Stimulated activated CD8-positive, alpha-beta memory T cell treated with anti-CD3 and anti-CD28 coated beads, Interleukin-4, amount 100 ng/mL, for 4 hours (primary cell): ENCODE data around the gene BCL6B.
"Not testable (repeated sequence)": the region's sequence is repeated elsewhere in the genome, so short reads cannot be mapped to it uniquely, and the experiment has no call there.

Experiments used
- DNase-seq, 2 donors: peaks; one replicate each; pipeline ENCODE4 v3.0.0-alpha.2; 2020; ENCODE audit warnings: low read depth in 2 of 2, low spot score in 1 of 2

Gene BCL6B, protein sequence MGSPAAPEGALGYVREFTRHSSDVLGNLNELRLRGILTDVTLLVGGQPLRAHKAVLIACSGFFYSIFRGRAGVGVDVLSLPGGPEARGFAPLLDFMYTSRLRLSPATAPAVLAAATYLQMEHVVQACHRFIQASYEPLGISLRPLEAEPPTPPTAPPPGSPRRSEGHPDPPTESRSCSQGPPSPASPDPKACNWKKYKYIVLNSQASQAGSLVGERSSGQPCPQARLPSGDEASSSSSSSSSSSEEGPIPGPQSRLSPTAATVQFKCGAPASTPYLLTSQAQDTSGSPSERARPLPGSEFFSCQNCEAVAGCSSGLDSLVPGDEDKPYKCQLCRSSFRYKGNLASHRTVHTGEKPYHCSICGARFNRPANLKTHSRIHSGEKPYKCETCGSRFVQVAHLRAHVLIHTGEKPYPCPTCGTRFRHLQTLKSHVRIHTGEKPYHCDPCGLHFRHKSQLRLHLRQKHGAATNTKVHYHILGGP

DNA sequence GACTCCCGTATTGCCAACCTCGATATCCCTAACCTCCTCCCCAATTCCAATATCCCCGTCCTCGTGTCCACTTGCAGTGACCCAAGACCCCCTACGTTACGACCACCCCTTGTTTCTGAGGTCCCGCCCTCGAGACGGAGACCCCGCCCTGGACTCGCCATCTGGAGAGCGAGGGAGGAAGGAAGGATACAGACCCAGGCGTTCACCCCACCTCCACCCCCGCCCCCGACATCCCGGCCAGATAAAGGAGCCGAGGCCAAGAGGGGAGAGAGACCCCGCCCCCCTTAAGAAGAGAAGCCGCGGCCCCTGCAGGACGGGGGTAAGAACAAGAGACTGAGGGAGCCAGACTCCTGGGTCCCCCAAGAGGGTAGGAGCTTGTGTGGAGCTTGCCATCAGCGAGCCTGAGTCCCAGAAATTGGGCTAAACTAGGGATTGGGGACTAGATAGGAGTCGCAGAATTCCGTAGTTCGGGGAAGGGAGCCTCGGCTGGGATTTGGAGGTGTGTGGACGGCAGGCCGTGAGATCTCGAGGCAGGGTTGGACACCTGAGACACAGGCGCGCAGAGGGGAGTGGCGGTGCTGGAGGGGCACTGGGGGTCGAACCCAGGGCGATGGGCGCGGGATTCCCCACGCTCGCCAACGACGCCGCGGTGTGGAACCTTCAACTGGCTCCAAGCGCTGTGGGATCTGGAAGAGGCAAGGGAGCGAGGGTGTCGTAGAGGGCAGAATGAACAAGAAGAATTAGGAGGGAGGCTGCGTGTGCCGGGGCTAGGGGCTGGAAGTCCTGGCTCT, at the start of gene BCL6B:
Gene BCL6B, plus strand, starts transcription at position 270 of the 791 bp plus-strand sequence. CDS start 622 bp downstream, outside the sequence.
- DNase-seq: no peak

DNA sequence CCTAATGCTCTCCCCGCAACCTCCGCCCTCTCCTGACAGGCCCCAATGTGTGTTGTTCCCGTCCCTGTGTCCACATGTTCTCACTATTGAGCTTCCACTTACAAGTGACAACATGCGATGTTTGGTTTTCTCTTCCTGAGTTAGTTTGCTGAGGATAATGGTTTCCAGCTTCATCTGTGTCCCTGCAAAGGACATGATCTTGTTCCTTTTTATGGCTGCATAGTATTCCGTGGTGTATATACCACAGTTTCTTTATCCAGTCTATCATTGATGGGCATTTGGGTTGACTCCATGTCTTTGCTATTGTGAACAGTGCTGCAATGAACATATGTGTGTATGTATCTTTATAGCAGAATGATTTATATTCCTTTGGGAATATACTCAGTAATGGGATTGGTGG, 43.4 kb upstream of the BCL6B start:
- DNase-seq: not testable (repeated sequence)

DNA sequence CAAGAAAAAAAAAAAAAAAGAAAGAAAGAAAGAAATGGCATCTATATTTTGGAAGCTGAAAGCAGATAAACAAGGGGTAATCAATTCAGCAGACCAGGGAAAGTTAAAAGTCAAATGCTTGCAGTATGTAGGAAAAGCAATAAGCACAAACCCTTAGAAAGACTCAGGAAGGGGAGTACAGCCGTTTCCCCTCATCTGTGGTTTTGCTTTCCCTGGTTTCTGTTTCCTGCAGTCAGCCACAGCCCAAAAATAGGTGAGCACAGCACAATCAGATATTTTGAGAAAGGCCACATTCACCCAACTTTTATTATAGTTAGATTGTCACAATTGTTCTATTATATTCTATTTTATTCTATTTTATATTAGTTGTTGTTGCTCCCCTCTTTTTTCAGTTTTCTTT, 41.4 kb upstream of the BCL6B start:
- DNase-seq: no peak

DNA sequence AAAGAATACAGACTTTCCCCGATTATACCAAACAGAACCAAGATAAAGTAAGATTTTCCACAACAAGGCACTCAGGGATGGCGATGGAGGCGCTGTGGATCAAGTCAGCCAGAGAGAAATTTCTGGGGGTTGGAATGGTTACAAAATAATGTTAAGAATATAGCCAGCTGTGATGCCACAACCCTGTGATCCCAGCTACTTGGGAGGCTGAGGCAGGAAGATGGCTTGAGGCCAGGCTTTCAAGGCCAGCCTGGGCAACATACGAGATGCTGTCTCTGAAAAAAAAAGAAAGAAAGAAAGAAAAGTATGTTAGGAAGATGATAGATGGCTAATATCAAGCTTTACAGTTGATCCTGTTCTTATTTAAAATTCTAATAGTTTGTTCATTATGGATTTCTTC, 37.6 kb upstream of the BCL6B start:
- no peak for DNase-seq

DNA sequence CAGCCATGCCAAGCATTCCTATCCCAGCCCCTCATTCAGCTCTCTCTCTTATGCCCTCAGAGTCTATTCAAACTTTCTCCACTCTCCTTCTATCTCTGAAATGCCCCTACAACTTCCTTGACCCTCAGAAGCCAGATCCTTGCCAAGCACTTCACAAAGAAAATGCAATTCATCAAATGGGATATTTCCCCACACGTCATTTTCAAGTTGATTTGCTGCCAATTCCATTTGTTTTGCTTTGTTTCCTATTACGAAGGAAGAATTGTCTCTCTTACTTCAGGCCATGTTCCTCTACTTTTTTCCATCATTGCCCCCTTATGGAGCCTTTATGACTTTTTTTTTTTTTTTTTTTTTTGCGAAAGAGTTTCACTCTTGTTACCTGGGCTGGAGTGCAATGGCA, 36.2 kb upstream of the BCL6B start:
- DNase-seq: no peak

DNA sequence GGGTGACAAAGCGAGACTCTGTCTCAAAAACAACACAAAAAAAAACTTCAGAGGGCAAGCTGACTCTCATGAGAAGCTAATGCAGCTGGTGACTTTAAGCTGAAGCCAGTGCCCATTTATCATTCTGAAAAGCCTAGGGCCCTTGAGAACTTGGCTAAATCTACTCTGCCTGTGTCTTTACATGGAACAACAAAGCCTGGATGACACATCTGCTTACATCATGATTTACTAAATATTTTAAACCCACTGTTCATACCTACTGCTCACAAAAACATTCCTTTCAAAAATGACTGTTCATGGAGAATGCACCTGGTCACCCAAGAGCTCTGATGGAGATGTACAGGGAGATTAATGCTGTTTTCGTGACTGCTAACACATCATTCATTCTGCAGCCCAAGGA, 33.1 kb upstream of the BCL6B start:
- DNase-seq: no peak

DNA sequence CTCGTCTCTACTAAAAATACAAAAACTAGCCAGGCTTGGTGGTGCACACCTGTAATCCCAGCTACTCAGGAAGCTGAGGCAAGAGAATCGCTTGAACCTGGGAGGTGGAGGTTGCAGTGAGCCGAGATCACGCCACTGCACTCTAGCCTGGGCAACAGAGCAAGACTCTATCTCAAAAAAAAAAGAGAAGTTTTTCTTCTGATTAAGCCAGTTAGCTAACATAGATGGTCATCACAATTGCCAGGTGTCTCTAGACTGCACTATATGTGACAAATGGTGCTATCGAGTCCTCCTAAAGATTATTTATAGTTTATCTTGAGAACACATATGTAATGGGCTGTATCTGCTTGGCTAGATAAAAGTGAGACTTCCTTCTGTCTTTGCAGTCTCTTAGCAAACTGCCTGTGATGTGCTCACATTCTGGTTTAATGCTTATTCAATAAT, 29.2 kb upstream of the BCL6B start:
- DNase-seq: not testable (repeated sequence)

DNA sequence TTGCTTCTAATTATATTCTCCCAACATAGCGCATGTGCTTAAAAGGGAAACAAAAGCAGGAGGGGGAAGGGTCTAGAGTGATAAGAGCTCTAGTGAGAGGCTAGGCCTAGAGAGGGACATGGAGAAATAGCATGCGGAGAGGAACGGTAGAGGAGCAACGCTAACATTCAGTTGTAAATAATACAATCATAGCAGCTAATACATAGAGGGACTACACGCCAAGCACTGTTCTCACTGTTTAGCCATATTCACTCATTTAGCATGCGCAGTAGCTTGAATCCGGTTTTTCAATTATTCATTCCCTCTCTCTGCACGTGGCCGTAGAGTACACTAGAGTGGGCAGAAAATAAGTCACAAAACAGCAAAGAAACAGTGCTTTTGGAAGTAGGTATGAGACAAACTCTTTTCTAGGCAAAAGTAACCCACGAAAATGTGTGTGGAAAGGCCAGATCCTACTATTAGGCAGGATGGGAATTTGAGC, 28.7 kb upstream of the BCL6B start:
- DNase-seq: no peak

DNA sequence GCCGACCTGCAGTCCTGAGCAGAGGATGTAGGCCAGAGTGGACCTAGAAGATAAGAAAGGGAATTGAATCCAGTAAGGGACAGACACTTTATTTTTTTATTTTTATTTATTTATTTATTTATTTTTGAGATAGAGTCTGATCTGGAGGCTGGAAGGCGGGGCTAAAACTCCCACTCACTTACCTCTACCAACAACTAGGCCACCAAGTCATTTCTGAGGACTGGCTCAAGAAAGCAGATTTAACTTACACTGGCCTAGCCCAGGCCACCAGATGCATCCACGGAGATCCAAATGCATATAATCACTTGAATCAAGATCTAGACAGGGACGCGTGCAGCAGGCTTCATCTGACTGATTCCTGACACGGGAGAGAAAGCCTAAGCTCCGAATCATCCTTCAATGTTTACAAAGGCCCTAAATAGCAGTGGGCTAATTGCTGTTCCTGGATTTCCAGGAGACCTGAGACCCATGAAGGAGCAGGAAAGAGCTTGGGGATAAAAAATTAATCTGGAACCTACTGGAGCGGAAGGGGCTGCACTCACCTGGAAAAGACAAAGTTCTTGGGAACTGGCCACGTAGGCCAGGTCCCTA, 28.1 kb upstream of the BCL6B start:
- DNase-seq: no peak

DNA sequence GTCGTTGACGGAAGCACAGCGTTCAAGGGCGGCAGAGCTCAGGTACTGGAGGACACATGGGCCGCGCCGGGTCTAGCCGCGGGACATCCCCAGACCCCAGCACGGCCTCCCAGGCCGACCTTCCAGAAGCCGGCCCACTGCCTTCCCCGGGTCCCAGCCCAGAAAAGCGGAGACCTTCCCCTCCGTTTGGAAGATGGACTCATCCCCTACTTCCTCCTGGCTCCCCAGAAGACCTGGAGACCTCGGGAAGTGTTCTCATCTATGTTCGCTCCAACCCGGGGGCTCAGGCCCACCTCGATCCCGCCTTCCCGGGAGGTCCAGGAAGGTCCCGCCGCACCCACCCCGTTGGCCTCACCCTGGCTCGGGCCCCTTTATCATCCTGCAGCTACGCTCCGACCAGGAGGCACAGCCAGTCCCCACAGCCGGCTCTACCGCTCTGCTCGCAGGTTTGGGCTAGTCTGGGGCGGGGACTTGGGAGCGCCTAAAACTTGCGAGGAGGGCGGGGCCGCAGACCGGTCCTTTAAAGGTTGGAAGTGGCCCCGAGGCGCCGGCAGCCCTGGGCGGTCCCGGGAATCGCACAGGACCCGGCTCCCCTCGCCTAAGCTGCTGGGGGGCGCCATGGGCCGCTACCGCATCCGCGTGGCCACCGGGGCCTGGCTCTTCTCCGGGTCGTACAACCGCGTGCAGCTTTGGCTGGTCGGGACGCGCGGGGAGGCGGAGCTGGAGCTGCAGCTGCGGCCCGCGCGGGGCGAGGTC, 27.2 kb upstream of the BCL6B start, which contains the start of gene ALOX12:
Gene ALOX12, plus strand, starts transcription at position 550 of the 756 bp plus-strand sequence. Its CDS starts 69 bp downstream, at position 619.
- no peak for DNase-seq

DNA sequence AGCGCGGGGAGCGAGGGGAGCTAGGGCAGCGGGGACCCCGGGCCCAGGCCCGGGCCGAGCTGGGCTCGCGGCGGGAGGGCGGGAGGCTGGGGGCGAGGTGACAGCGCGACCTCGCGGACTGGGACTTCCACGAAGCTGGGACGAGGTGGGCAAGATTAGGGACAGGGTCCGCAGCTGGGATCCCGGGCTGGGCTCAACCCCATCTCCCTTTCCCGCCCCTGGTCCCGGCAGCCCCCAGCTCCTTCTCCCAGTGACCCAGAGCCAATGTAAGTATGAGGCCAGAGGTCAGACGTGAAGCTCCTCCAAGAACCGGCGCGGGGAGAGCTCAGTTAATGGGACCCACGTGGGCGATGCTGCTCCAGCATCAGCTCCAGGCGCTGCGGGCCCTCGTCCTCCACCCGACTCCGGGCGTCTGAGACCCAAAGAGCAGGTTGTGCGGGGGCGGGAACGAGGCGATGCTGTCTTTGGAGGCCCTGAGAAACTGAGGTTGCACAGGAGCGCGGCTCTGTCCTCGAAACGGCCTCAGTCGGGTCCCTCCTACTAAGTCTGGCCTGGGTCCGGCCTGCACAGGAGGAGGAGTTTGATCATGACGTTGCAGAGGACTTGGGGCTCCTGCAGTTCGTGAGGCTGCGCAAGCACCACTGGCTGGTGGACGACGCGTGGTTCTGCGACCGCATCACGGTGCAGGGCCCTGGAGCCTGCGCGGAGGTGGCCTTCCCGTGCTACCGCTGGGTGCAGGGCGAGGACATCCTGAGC, 26.4 kb upstream of the BCL6B start:
- no peak for DNase-seq

DNA sequence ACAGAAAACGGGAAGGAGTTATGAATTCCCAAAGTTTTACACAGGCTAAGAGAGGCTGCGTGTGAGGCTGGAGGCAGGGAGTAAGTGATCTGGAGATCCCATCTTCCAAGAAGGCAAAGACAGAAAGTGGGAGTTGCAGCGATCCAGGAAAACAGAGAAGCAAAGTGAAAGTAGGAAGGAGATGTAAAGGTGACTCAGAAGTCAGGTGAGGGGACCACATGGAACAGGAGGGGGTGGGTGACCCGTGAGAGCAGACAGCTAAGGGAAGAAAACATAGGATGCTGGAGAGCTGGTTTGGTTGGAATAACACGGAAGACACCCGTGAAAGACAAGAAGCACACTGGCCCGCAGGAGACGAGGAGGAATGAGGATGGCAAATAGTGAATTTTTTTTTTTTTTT, 25.7 kb upstream of the BCL6B start:
- no peak for DNase-seq

DNA sequence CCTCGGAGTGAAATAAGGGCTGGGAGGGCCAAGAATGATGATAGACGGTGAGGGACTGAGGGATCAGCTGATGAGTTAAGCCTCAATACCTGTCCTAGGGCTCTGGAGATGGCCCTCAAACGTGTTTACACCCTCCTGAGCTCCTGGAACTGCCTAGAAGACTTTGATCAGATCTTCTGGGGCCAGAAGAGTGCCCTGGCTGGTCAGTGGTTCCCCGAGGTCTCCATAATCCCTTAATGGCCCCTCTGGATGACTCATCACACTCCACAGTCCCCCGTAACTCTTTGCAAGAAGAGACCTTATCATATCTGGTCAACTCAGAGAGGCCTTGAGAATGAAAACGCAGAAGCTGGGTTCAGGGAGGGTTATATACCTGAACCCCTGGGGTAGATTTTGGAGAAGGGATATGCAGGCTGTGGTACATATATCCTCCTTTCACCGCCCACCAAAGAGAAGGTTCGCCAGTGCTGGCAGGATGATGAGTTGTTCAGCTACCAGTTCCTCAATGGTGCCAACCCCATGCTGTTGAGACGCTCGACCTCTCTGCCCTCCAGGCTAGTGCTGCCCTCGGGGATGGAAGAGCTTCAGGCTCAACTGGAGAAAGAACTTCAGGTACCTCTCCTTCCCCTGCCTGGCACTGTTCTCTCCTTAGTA, 23.9 kb upstream of the BCL6B start:
- DNase-seq: no peak

DNA sequence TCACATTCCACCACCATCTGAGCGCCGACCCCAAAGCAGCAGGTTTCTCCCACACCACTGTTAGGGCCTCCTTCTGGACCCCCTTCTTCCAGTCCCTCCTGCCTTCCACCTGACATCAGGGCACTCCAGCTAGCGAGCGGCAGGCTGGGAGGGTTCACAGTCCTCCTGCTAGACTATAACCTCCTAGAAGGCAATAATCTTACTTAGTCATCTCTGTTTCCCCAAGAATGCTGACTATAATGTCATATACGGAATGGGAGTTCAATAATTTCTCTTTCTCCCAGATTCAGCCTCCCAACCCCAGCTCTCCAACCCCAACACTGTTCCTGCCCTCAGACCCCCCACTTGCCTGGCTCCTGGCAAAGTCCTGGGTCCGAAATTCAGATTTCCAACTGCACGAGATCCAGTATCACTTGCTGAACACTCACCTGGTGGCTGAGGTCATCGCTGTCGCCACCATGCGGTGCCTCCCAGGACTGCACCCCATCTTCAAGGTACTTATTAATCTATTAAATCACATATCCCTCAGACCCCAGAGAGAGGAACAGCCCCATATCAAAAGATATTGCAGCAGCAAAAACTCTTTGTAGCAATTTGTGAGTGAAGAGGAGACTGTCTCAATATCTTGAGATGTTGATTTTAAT, 21.4 kb upstream of the BCL6B start:
- no peak for DNase-seq

DNA sequence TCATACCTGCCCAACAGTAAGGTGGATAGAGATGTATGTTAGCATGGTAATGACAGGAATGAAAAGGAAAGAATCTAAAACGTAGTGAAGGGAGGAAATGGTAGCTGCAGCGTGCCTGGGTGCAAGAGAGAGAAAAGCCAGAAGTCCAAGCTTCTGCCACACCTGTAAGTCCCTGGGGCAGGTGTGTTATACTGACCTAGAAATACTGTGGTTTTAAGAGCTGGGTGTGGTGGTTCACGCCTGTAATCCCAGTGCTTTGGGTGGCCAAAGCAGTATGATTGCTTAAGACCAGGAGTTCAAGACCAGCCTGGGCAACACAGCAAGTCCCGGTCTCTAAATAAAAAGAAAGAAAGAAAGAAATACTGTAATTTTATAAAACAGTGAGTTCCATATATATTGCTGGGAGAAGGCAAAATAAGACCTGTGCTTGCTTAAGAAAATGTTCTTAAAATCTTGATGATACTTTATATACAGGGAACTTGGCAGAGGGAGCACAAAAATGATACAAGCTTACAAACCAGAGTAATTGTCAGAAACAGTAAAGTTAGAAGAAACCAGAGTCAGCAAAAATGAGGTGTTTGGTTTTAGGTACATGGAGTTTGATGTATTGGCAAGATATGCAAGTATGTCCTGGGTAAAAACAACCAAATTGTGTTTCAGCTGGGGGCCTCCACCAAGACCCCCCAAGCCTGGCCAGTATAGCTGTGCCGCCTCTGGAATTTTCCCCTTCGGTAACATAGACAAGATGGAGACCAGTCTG, 20.4 kb upstream of the BCL6B start:
- DNase-seq: no peak

DNA sequence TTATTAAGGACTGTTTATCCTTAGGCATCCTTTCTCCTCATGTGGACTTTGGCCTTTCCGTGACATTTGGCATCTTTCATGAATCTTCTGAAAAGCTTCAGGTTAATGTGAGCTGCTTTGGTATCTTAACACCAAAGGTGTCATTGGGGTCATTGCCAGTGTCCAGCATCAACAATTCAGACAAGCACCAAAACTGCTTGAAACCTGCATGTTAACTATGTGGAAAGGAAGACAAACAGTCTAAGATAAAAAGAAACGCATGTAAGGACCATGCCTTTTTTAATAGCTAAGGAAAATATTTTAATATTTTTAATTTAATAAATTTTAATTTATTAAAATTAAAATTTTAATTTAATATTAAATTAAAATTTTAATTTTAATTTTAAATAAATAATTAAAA, 19.1 kb upstream of the BCL6B start:
- DNase-seq: no peak

DNA sequence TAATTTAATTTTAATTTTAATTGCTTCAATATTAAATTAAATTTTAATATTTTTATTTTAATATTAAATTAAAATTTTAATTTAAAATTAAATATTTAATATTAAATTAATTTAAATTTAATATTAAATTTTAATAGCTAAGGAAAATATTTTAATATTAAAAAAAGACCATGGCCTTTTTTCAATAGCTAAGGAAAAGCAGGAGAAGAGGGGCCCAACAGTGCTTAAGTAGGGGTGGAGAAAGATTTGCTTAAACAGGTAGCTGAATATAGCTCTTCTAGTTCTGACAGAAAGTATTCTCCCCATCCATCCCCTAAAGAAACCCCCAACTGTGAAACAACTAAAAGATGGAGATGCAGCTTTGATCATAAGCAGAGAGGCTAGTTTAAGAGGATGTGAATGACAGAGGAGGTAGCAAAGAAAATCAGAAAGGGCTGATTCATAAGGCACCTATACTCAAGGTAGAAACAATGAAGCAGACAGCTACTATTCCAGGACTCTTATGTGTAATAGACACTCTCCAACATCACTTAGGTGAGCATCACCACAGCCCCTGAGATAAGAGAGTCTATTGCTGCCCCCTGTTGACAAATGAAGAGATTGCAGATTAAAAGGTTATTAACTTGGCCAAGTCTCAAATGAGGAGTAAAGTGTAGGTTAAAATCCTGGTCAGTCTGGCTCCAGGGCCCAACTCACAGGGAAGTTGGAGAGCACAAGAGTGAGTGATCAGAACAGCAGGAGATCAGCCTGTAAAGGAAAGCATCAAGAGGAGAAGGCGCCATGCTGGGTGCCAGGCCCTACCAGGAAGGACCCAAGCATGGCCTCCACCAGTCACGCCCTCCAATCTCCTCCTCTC, 18.2 kb upstream of the BCL6B start:
- no peak for DNase-seq
